Heart left ventricle (tissue), 13 donors: ENCODE results near the gene QKI.

Source experiments
- CTCF ChIP-seq, 12 donors: fragments of 200-600 bp; sonication (generic) in 4 of 12; IDR thresholded peaks; one replicate each; pipeline versions ENCODE4 v1.5.0 to v1.8.0; 2018 to 2022; ENCODE audit warnings: antibody characterized with exemption in 12 of 12, mild to moderate bottlenecking in 5 of 12
- POLR2A ChIP-seq, 2 donors: fragments of 450-650 bp; IDR thresholded peaks; one replicate each; pipeline ENCODE4 v1.6.1; 2017; ENCODE audit warnings: antibody characterized with exemption in 2 of 2, mild to moderate bottlenecking in 2 of 2, moderate library complexity in 2 of 2
- donor health status: ischemic (EF 13 %, LVEDD 7.1; RV severe dilation, severe dysfunction).
- donor health status: DM: no; HTN: yes; CAD: no.
- donor health status: DM: no; HTN: no; CAD: no.
- donor health status: ischemic (EF 25% LVEDD 6.9; RV normal size, moderate dysfunction).
- donor health status: ischemic (EF 25% LVEDD 5.7; RV mildly dilated, moderate dysfunction).
- donor health status: ischemic (EF 35%, LVEDD 5.7; RV mildly dilated, moderate dysfunction).
- donor health status: nonischemic (EF 11% LVEDD 7.7; RV severe dilation, severe dysfunction).
- donor health status: DM: yes; HTN: yes; CAD: no.
- donor health status: PGD.
- donor health status: ischemic (EF 29% LVEDD 5.4; RV normal size, mild dysfunction).
- donor health status: nonischemic (EF 23%, LVEDD 6.1; RV moderate dilation, normal function).

GRCh38 chr6:163436843-163437242 is 22.3 kb downstream of the QKI start:
- no peak for TF ChIP-seq CTCF (IDR thresholded peaks at IDR 0.05)
- TF ChIP-seq POLR2A (IDR thresholded peaks at IDR 0.05) = no peak
